ENCODE data around the gene PNLDC1. TPM values are rescaled to one million over a fixed set of nuclear protein-coding genes. Genes with fewer than 3 reads are reported as not detected.

Gene PNLDC1
- under 1 TPM in 1 of 8 experiments, not detected in 7; 0.22 TPM for total RNA-seq

DNA sequence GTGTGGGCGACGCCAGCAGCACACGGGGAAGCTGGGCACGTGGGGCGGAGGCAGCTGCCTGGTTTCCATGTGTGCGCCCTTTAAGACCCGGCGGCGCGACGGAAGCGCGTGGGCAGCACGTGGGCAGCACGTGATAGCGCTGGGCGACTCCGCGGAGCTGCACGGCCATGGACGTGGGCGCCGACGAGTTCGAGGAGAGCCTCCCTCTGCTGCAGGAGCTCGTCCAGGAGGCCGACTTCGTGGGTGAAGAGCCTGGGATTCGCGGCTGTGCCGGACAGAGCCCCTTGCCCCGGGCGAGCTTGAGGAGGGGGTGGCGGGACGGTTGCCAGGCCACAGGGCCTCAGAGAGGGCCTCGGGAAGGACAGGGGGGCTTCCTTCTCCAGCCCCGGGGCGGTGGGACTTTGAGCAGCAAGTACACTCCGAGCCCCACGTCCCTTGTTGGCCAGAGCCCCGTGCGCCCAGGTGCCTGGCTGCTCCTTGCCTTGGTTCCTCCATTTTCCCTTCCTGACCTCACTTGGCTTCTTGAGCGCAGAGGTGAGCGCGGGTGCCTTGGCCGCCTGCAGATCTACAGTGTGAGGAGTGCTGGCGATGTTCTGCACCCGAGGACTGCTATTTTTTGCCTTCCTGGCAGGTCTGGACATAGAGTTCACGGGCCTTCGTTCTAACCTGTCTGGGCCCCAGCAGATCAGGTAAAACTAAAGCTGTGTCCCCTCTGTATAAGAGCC lies at the start of gene PNLDC1:
PNLDC1 (plus strand) TSS at position 136 of the 725 bp plus-strand sequence; CDS start at position 168, 32 bp downstream.
- peak in 4 of 8 experiments; percentile 13 to 36 (median 26) for ATAC-seq (replicated peaks in 6 of 8)
- Histone ChIP-seq H3K4me3 (no peak within 1 kb of the TSS), H3K4me1 (replicated peaks in 1 of 2) (no peaks in the 10 kb centered on the region), H3K27ac (no peak within 1 kb of the TSS)
- in situ Hi-C loops (cut with MboI; ENCODE audit: low pct_unique_long_range_greater_than_20kb in 2 of 9, low sequenced_read_pairs in 9 of 9, unreplicated experiment in 9 of 9): no loop called here
- 89 to 96% (median 94%) methylated on average over 5 to 12 of the region's 50 CpGs; no CpG with 5 or more reads in 7 of the 10 experiments for WGBS, 10 experiments

GRCh38 chr6:159751448-159751847 lies 48.6 kb upstream of the PNLDC1 start:
- WGBS, 10 experiments: 57 to 100% (median 92%) methylated on average over 1 to 3 of the region's 3 CpGs; no CpG with 5 or more reads in 2 of the 10 experiments
- Histone ChIP-seq H3K27ac (no peak overlapping the region), H3K4me3 (no peak overlapping the region), H3K4me1 (replicated peaks in 1 of 2) (no peaks in the 10 kb centered on the region)
- in situ Hi-C loops (cut with MboI; ENCODE audit: low pct_unique_long_range_greater_than_20kb in 2 of 9, low sequenced_read_pairs in 9 of 9, unreplicated experiment in 9 of 9): no loop called here
- ATAC-seq (replicated peaks in 6 of 8): no peak

GRCh38 chr6:159753081-159753872 lies 46.8 kb upstream of the PNLDC1 start:
- ATAC-seq (replicated peaks in 6 of 8): no peak
- Histone ChIP-seq H3K4me1 (replicated peaks in 1 of 2) (no peaks in the 10 kb centered on the region), H3K4me3 (no peak overlapping the region), H3K27ac (no peak overlapping the region)
- in situ Hi-C loops (cut with MboI; ENCODE audit: low pct_unique_long_range_greater_than_20kb in 2 of 9, low sequenced_read_pairs in 9 of 9, unreplicated experiment in 9 of 9): no loop called here
- WGBS, 10 experiments: 76 to 100% (median 89%) methylated on average over 3 to 6 of the region's 6 CpGs; no CpG with 5 or more reads in 1 of the 10 experiments

DNA sequence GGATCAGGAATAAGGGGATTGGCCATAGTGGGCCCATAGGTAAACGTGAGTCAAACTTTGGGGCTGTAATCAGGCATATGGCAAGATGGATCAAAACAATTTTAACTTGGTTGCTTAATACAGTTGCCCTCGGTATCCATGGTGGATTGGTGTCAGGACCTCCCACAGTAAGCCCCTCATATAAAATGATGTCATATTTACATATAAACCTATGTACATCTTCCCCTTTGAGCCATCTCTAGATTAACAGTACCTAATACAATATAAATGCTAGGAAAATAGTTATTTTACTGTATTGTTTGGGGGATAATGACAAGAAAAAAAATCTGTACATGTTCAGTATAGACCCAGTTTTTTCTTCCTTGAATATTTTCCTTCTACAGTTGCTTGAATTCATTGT lies 45.7 kb upstream of the PNLDC1 start:
- in situ Hi-C loops (cut with MboI; ENCODE audit: low pct_unique_long_range_greater_than_20kb in 2 of 9, low sequenced_read_pairs in 9 of 9, unreplicated experiment in 9 of 9): no loop called here
- H3K4me1 ChIP-seq (replicated peaks in 1 of 2): no peaks in the 10 kb centered on the region
- no peak overlapping the region for H3K27ac ChIP-seq
- no peak overlapping the region for H3K4me3 ChIP-seq
- 63 to 100% (median 82%) methylated on average over 1 to 2 of the region's 2 CpGs; no CpG with 5 or more reads in 2 of the 10 experiments for WGBS, 10 experiments
- ATAC-seq (replicated peaks in 6 of 8): no peak

DNA sequence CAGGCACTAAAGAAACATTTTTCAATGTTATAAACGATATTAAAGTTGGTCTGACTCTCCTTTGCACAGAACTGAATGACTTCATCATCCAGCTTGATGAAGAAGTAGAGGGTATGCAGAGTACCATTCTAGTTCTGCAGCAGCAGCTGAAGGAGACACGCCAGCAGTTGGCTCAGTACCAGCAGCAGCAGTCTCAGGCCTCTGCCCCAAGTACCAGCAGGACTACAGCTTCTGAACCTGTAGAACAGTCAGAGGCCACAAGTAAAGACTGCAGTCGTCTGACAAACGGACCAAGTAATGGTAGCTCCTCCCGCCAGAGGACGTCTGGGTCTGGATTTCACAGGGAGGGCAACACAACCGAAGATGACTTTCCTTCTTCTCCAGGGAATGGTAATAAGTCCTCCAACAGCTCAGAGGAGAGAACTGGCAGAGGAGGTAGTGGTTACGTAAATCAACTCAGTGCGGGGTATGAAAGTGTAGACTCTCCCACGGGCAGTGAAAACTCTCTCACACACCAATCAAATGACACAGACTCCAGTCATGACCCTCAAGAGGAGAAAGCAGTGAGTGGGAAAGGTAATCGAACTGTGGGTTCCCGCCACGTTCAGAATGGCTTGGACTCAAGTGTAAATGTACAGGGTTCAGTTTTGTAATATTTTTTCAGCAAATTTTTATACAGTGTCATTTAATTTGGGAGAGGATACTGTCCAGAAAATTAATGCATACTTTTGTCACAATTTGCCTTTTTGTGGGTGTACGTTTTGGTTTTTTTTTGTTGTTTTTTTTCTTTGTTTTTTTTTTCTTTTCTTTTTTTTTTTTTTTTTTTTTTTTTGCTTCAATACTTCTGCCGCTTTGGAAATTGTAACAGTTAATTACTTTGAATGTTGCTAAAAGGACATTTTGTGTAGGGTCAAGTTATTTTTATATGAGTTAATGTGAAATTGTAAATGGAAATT lies 44.8 kb upstream of the PNLDC1 start:
- Histone ChIP-seq H3K27ac (no peak overlapping the region), H3K4me3 (no peak overlapping the region), H3K4me1 (replicated peaks in 1 of 2) (no peaks in the 10 kb centered on the region)
- 64 to 97% (median 93%) methylated on average over 5 to 14 of the region's 15 CpGs for WGBS, 10 experiments
- in situ Hi-C loops (cut with MboI; ENCODE audit: low pct_unique_long_range_greater_than_20kb in 2 of 9, low sequenced_read_pairs in 9 of 9, unreplicated experiment in 9 of 9): no loop called here
- peak in 1 of 8 experiments; percentile 15 for ATAC-seq (replicated peaks in 6 of 8)

GRCh38 chr6:159756508-159756907 lies 43.6 kb upstream of the PNLDC1 start:
- in situ Hi-C loops (cut with MboI; ENCODE audit: low pct_unique_long_range_greater_than_20kb in 2 of 9, low sequenced_read_pairs in 9 of 9, unreplicated experiment in 9 of 9): no loop called here
- no peak overlapping the region for H3K27ac ChIP-seq
- WGBS, 10 experiments: 50 to 100% (median 100%) methylated on average over 1 to 4 of the region's 4 CpGs; no CpG with 5 or more reads in 1 of the 10 experiments
- H3K4me3 ChIP-seq: no peak overlapping the region
- peaks cover 7 to 8% of the 10 kb centered on the region in 2 donors for H3K4me1 ChIP-seq (replicated peaks in 1 of 2)
- no peak for ATAC-seq (replicated peaks in 6 of 8)

GRCh38 chr6:159758031-159759001 lies 41.8 kb upstream of the PNLDC1 start:
- Histone ChIP-seq H3K4me3 (no peak overlapping the region), H3K4me1 (replicated peaks in 1 of 2) (peaks cover 10 to 13% of the 10 kb centered on the region in 2 donors), H3K27ac (no peak overlapping the region)
- WGBS, 10 experiments: 60 to 100% (median 94%) methylated on average over 2 to 6 of the region's 7 CpGs; no CpG with 5 or more reads in 2 of the 10 experiments
- ATAC-seq (replicated peaks in 6 of 8): no peak
- in situ Hi-C loops (cut with MboI; ENCODE audit: low pct_unique_long_range_greater_than_20kb in 2 of 9, low sequenced_read_pairs in 9 of 9, unreplicated experiment in 9 of 9): no loop called here

- no peak overlapping the region for H3K4me3 ChIP-seq
- ATAC-seq (replicated peaks in 6 of 8): peak in 1 of 8 experiments; percentile 22
- WGBS, 10 experiments: 17 to 100% (median 65%) methylated on average over 1 to 2 of the region's 2 CpGs; no CpG with 5 or more reads in 7 of the 10 experiments
- no peak overlapping the region for H3K27ac ChIP-seq
- in situ Hi-C loops (cut with MboI; ENCODE audit: low pct_unique_long_range_greater_than_20kb in 2 of 9, low sequenced_read_pairs in 9 of 9, unreplicated experiment in 9 of 9): no loop called here
- peaks cover 10 to 13% of the 10 kb centered on the region in 2 donors for H3K4me1 ChIP-seq (replicated peaks in 1 of 2)
These were observed 40.4 kb upstream of the PNLDC1 start for GRCh38 chr6:159759645-159760044.

- in situ Hi-C loops (cut with MboI; ENCODE audit: low pct_unique_long_range_greater_than_20kb in 2 of 9, low sequenced_read_pairs in 9 of 9, unreplicated experiment in 9 of 9): no loop called here
- ATAC-seq (replicated peaks in 6 of 8): no peak
These were observed 39.4 kb upstream of the PNLDC1 start for GRCh38 chr6:159760602-159761057.

GRCh38 chr6:159761129-159761872 lies 38.8 kb upstream of the PNLDC1 start:
- peak overlapping the region; percentile 55 to 97 (median 85) for H3K4me3 ChIP-seq
- peak overlapping the region; percentile 94 to 98 for H3K27ac ChIP-seq
- H3K4me1 ChIP-seq (replicated peaks in 1 of 2): peaks cover 10 to 13% of the 10 kb centered on the region in 2 donors
- in situ Hi-C loops (cut with MboI; ENCODE audit: low pct_unique_long_range_greater_than_20kb in 2 of 9, low sequenced_read_pairs in 9 of 9, unreplicated experiment in 9 of 9): no loop called here
- WGBS, 10 experiments: 0 to 49% (median 8%) methylated on average over 2 to 18 of the region's 45 CpGs; no CpG with 5 or more reads in 2 of the 10 experiments
- peak; percentile 0 to 4 (median 1) for ATAC-seq (replicated peaks in 6 of 8)

More at GRCh38 chr6:159760602-159761057, 39.4 kb upstream of the PNLDC1 start:
- Histone ChIP-seq H3K4me1 (replicated peaks in 1 of 2) (peaks cover 10 to 13% of the 10 kb centered on the region in 2 donors), H3K4me3 (peak overlapping the region in 4 of 5 donors; percentile 55 to 97 (median 86)), H3K27ac (no peak overlapping the region)
- WGBS, 10 experiments: 0 to 80% (median 40%) methylated on average over 1 to 3 of the region's 3 CpGs; no CpG with 5 or more reads in 3 of the 10 experiments

Data from motor neuron (in vitro differentiated cells).